Transverse colon (tissue), 3 donors: ENCODE results near the gene GLA.

Source experiments
- POLR2A ChIP-seq: fragments of 450-650 bp; IDR thresholded peaks from one replicate; pipeline ENCODE4 v1.6.1; 2016; ENCODE audit warnings: antibody characterized with exemption, mild to moderate bottlenecking, moderate library complexity
- TF ChIP-seq, protein P1 (sequence below), 5 experiments: fragments of 200-600 bp in 3 of 5; fragments of 450-650 bp in 2 of 5; sonication (generic) in 3 of 5; IDR thresholded peaks; 1 replicate in 2 of 5; 2 replicates in 3 of 5; pipeline ENCODE4 v1.5.1; 2016 to 2017; ENCODE audit warnings: antibody characterized with exemption in 5 of 5, inconsistent platforms in 3 of 5, mild to moderate bottlenecking in 2 of 5, moderate library complexity in 1 of 5

DNA sequence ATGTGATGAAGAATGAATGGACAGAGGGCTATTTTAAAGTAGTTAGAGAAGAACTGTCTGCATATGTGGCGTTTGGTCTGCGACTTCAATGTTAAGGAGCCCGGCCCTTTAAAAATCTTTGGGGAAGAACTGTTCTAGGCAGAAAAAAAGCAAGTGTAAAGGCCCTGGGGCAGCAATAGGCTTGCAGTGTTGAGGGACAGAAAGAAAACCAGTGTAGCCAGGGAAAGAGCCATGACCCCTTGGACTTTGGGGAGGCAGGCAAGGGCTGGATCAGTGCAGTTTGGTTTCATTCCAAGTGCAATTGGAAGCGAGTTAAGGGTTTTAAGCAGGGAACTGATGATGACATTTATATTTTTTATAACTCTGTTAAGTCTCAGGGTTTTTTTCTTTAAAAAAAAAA lies 7.9 kb downstream of the GLA start:
- TF ChIP-seq POLR2A: no peak
- TF ChIP-seq, protein P1, sequence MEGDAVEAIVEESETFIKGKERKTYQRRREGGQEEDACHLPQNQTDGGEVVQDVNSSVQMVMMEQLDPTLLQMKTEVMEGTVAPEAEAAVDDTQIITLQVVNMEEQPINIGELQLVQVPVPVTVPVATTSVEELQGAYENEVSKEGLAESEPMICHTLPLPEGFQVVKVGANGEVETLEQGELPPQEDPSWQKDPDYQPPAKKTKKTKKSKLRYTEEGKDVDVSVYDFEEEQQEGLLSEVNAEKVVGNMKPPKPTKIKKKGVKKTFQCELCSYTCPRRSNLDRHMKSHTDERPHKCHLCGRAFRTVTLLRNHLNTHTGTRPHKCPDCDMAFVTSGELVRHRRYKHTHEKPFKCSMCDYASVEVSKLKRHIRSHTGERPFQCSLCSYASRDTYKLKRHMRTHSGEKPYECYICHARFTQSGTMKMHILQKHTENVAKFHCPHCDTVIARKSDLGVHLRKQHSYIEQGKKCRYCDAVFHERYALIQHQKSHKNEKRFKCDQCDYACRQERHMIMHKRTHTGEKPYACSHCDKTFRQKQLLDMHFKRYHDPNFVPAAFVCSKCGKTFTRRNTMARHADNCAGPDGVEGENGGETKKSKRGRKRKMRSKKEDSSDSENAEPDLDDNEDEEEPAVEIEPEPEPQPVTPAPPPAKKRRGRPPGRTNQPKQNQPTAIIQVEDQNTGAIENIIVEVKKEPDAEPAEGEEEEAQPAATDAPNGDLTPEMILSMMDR (IDR thresholded peaks at IDR 0.05): no peak
